ENCODE data around the gene ZNF628.

Gene ZNF628

DNA sequence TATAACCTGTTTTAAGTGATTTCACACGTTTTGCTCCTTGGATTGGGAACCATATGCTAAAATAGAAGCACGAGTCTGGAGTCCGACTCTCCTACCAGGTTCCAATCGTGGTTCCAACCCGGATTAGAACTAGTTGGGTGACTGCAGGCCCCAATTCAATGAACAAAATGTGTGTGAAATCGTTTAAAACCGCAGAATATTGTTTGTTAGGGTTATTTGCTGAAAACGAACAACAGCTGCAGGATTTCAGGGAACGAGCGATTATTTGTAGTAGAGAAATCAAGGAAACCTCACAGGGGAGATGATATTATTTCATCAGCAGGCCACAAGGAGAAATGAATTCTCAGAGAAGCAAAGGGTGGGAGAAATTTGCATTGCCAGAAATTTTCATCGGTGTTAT, 28.6 kb downstream of the ZNF628 start:
- no peak overlapping the region for H2AFZ ChIP-seq (ENCODE audit: low read depth, low read length)
- ATAC-seq (ENCODE audit: insufficient read depth, low read depth) (no peak), DNase-seq (no peak)
- no peak overlapping the region for H3K4me3 ChIP-seq (ENCODE audit: low read depth in 1 of 2, low read length in 2 of 2)
- H3K9ac ChIP-seq (ENCODE audit: low read depth, low read length), result 0 out of 2 replicates have a peak overlapping the region, but pooled peaks have one; percentile 3
- TF ChIP-seq EZH2 (IDR thresholded peaks at IDR 0.05; ENCODE audit: borderline replicate concordance, low read depth, low read length, severe bottlenecking) (no peak), CTCF (IDR thresholded peaks at IDR 0.05; ENCODE audit: borderline replicate concordance, extremely low read depth, low read length, poor library complexity, severe bottlenecking) (no peak)
- no peaks in the 10 kb centered on the region; the same call in 1 of the 2 replicates for H3K79me2 ChIP-seq (ENCODE audit: insufficient read depth, low read length)
- H3K27ac ChIP-seq (ENCODE audit: low read length), result no peak overlapping the region
- peaks cover 27% of the 10 kb centered on the region for H3K4me1 ChIP-seq (ENCODE audit: insufficient read depth, low read length)
- no peaks in the 10 kb centered on the region for H3K27me3 ChIP-seq (ENCODE audit: insufficient read depth, low read length, poor library complexity)
- H3K9me3 ChIP-seq (ENCODE audit: insufficient read depth, low read length, severe bottlenecking), result peaks cover 3% of the 10 kb centered on the region
- H4K20me1 ChIP-seq (ENCODE audit: insufficient read depth, low read length), result no peaks in the 10 kb centered on the region
- no peak overlapping the region for H3K4me2 ChIP-seq (ENCODE audit: insufficient read depth, low read length)
- H3K36me3 ChIP-seq (ENCODE audit: insufficient read depth, low read length), result no peaks in the 10 kb centered on the region; the same call in 1 of the 2 replicates

GRCh38 chr19:55508120-55508519, 31.7 kb downstream of the ZNF628 start:
- Histone ChIP-seq H3K9me3 (ENCODE audit: insufficient read depth, low read length, severe bottlenecking) (peaks cover 1% of the 10 kb centered on the region), H3K27ac (ENCODE audit: low read length) (no peak overlapping the region), H2AFZ (ENCODE audit: low read depth, low read length) (no peak overlapping the region), H4K20me1 (ENCODE audit: insufficient read depth, low read length) (no peaks in the 10 kb centered on the region), H3K4me2 (ENCODE audit: insufficient read depth, low read length) (no peak overlapping the region), H3K36me3 (ENCODE audit: insufficient read depth, low read length) (no peaks in the 10 kb centered on the region; the same call in 1 of the 2 replicates), H3K9ac (ENCODE audit: low read depth, low read length) (no peak overlapping the region), H3K4me1 (ENCODE audit: insufficient read depth, low read length) (peaks cover 17% of the 10 kb centered on the region), H3K4me3 (ENCODE audit: low read depth in 1 of 2, low read length in 2 of 2) (no peak overlapping the region), H3K79me2 (ENCODE audit: insufficient read depth, low read length) (no peaks in the 10 kb centered on the region; the same call in 1 of the 2 replicates), H3K27me3 (ENCODE audit: insufficient read depth, low read length, poor library complexity) (no peaks in the 10 kb centered on the region)
- ATAC-seq (ENCODE audit: insufficient read depth, low read depth) (no peak), DNase-seq (no peak)
- no peak for TF ChIP-seq EZH2 (IDR thresholded peaks at IDR 0.05; ENCODE audit: borderline replicate concordance, low read depth, low read length, severe bottlenecking)
- no peak for TF ChIP-seq CTCF (IDR thresholded peaks at IDR 0.05; ENCODE audit: borderline replicate concordance, extremely low read depth, low read length, poor library complexity, severe bottlenecking)

GRCh38 chr19:55516878-55517620, 40.6 kb downstream of the ZNF628 start:
- no peaks in the 10 kb centered on the region for H3K9me3 ChIP-seq (ENCODE audit: insufficient read depth, low read length, severe bottlenecking)
- H3K4me2 ChIP-seq (ENCODE audit: insufficient read depth, low read length), result peak overlapping the region; percentile 56
- no peak overlapping the region for H3K27ac ChIP-seq (ENCODE audit: low read length)
- H3K4me1 ChIP-seq (ENCODE audit: insufficient read depth, low read length), result peaks cover 10% of the 10 kb centered on the region
- DNase-seq (peak; percentile 87), ATAC-seq (ENCODE audit: insufficient read depth, low read depth) (peak; percentile 100)
- H3K4me3 ChIP-seq (ENCODE audit: low read depth in 1 of 2, low read length in 2 of 2), result peak overlapping the region in 1 of 2 experiments; percentile 31; a peak in 1 of 4 replicates
- peak overlapping the region; percentile 5; the same call in 1 of the 2 replicates for H3K9ac ChIP-seq (ENCODE audit: low read depth, low read length)
- no peaks in the 10 kb centered on the region for H3K79me2 ChIP-seq (ENCODE audit: insufficient read depth, low read length)
- TF ChIP-seq EZH2 (IDR thresholded peaks at IDR 0.05; ENCODE audit: borderline replicate concordance, low read depth, low read length, severe bottlenecking) (no peak), CTCF (IDR thresholded peaks at IDR 0.05; ENCODE audit: borderline replicate concordance, extremely low read depth, low read length, poor library complexity, severe bottlenecking) (peak; percentile 96)
- peak overlapping the region; percentile 50 for H2AFZ ChIP-seq (ENCODE audit: low read depth, low read length)
- no peaks in the 10 kb centered on the region for H3K27me3 ChIP-seq (ENCODE audit: insufficient read depth, low read length, poor library complexity)
- no peaks in the 10 kb centered on the region for H3K36me3 ChIP-seq (ENCODE audit: insufficient read depth, low read length)
- no peaks in the 10 kb centered on the region for H4K20me1 ChIP-seq (ENCODE audit: insufficient read depth, low read length)

All from DND-41 (cell line).